GM18858 (cell line): ENCODE data around the gene PTPRU.

Source experiments
- ATAC-seq: cut with Tn5 transposase; IDR thresholded peaks from one replicate; pipeline ENCODE4 v1.9.1; 2021; ENCODE audit not compliant: unreplicated experiment

The PTPRU gene

GRCh38 chr1:29235955-29236711, at the start of gene PTPRU:
PTPRU (plus strand) TSS chr1:29236522; CDS start chr1:29236645, 123 bp downstream.
- ATAC-seq, result no peak

DNA sequence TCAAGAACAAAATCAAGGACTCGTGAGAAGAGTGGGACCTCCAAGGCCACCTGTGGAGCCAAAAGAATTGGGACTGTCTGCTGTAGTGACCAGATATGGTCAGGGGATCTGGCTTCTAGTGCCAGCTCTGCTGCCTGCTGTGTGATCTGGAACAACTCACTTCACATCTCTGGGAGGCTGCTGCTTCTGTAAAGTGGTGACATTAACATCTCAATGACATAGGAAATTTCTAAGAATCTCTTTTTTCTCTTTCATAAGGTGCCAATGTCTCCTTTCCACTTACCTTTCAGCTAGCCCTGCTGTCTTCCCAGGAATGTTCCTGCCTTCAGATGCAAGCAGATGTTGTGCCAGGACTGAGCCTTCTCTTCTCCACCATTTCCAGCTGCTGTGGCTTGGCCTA, 49.6 kb upstream of the PTPRU start:
- no peak for ATAC-seq

- ATAC-seq, result no peak
Observed at GRCh38 chr1:29190718-29191117, 45.6 kb upstream of the PTPRU start.

- no peak for ATAC-seq
Observed at GRCh38 chr1:29193879-29194455, 42.4 kb upstream of the PTPRU start.

DNA sequence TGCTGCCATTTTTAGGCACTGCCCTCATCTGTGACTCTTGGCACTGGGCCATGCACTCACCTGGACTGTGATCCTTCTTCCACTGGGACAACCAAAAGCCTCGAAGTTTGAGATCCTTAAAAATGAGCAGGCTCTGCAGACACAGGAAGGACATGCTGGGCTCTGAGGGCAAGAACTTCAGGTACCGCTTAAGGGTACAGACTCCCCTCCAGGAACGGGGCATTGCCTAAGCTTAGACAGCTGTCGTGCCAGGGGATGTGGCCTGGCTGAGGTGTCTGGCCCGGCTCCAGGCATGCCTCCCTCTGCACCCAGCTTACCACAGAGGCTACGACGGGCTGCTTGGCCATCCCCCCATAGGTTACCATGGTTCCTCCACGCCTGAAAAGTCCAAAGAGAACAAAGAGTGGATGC, 40.4 kb upstream of the PTPRU start:
- ATAC-seq, result no peak

DNA sequence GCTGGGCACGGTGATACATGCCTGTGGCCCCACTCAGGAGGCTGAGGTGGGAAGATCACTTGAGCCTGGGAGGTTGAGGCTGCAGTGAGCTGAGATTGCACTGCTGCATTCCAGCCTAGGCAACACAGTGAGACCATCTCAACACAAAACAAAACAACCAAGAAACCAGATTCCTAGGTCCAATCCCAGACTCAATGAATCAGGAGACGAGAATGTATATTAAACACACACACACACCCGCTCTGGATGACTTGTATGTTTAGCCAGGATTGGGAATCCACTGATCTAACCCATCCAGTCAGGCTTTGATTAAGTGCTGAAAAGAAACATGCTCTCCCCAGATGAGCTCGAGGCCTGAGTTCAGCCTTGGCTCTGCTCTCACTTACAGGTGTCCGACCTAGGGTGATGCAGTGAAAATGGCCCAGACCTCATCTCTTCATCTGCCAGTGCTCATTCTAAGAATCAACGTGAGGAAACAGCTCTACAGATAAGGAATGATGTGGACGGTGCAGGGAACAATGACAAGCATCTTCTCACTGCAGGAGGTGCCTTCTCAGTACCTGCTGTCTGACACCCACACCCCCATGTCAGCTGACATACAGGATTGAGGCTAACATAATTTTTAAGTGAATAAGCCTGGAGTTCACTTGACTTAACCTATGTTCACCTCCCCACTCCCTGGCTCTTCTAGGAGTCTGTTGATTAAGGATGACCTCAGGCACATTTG, 39.3 kb upstream of the PTPRU start:
- ATAC-seq, result no peak

- ATAC-seq, result no peak
Observed at GRCh38 chr1:29197590-29197924, 38.8 kb upstream of the PTPRU start.

DNA sequence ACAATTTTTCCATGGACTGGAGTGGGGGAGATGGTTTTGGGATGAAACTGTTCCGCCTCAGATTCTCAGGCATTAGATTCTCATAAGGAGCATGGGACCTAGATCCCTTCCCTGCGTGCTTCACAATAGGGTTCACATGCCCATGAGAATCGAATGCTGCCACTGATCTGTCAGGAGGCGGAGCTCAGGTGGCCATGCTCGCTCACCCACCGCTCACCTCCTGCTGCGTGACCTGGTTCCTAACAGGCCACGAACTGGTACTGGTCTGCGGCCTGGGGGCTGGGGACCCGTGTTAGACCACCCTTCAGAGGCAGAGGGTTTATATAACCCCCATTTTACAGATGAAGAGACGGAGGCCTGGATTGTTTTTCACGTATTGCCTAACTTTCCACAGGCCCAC, 38.3 kb upstream of the PTPRU start:
- no peak for ATAC-seq

DNA sequence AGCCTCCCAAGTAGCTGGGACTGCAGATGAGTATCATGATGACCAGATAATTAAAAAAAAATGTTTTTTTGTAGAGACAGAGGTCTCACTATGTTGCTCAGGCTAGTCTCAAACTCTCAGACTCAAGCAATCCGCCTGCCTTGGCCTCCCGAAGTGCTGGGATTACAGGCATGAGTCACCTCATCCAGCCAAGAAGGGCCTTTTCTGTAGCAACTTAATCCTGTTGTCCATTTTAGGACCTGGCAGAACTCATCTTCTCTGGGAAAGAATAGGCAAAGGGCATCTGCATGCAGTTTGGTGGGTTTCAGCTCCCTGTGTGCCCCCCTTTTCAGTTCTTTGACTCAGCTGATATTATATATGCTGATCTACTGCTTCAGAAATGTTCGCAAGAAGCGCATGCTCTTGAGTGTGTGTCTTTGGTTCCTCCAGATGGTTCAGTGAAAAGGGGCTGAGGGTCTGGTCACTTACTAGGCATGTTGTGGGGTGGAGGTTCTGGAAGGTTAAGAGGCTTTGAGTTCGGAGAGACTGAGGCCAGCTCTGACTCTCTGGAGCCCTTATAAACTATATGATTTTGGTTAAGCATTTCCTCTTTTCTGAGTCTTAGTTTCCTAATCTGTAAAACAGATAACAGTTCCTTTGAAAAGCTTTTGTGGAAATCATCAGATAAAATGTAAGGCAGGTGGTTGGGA, 35.3 kb upstream of the PTPRU start:
- no peak for ATAC-seq

DNA sequence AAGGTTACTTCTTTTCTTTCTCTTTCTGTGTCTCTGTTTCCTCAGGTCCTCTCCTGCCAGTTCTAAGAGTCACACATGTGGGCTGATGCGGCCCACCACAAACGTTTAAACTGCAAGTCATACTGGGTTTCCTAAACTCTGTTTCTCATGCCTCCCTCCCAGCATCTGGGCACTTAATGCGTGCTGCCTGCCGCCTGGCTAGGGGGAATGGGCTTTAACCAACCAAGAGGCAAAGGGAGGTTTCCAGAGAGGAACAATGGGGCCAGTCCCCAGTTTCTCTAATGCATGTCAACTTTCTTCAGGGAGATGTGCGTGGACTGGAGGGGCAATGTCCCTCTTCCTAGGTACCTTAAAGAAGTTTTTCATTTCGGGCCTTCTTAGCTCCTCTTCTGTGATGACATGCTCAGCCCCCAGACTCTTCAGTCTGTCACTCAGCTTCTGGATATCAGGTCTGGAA, 34.7 kb upstream of the PTPRU start:
- no peak for ATAC-seq

DNA sequence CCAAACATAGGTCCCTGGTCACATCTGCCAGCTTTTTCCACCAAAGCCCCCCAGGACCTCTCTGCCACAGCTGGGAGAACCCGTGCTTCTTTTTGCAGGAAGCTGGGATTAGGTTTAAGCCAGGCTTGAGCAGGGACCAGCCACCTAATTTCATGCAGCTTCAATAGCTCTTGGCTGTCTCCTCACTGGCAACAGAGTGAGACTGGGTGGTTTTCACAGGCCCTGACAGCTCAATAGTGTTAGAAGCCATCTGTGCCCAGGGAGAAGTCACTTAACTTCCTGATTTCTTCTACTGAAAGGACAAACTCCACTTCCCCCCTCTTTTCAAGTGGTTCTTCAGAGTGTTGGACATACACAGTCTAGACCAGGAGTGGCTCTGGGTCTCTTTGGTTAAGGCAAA, 34.3 kb upstream of the PTPRU start:
- no peak for ATAC-seq

GRCh38 chr1:29202584-29203340, 33.6 kb upstream of the PTPRU start:
- no peak for ATAC-seq

DNA sequence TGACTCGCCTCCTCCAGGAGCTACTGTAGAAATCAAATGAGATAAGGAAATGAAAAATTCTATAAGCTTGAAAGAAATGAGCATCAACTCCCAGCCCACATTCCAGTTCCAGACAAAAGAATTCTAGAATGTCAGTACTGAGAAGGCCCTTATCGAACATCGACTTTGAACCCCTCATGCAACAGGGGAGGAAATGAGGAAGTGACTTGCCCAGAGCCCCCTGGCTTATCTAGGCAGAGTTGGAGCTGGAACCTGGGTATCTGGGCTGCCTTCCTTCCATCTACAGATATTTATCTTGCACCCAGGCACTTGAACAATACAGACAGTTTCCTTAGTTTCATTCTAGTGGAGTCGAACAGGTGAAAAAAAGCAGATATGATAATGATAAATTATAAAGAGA, 27.9 kb upstream of the PTPRU start:
- no peak for ATAC-seq

DNA sequence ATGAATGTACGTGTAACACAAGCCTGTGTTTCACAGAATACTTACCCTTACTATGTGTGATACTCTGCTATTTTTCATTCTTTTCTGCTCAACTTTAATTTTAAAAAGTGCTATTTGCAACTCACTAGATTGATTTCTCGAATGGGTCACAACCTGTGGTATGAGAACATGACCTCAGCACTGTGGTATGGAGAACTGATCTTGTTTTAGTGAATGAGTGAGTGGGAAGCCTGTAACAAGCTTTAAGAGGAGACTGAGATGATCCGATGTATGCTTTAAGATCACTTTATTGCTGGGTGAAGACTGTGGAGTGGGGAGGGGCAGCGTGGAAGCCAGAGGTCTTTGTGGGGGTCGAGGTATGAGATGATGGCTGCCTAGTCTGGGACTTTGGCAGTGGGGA, 27.1 kb upstream of the PTPRU start:
- no peak for ATAC-seq

DNA sequence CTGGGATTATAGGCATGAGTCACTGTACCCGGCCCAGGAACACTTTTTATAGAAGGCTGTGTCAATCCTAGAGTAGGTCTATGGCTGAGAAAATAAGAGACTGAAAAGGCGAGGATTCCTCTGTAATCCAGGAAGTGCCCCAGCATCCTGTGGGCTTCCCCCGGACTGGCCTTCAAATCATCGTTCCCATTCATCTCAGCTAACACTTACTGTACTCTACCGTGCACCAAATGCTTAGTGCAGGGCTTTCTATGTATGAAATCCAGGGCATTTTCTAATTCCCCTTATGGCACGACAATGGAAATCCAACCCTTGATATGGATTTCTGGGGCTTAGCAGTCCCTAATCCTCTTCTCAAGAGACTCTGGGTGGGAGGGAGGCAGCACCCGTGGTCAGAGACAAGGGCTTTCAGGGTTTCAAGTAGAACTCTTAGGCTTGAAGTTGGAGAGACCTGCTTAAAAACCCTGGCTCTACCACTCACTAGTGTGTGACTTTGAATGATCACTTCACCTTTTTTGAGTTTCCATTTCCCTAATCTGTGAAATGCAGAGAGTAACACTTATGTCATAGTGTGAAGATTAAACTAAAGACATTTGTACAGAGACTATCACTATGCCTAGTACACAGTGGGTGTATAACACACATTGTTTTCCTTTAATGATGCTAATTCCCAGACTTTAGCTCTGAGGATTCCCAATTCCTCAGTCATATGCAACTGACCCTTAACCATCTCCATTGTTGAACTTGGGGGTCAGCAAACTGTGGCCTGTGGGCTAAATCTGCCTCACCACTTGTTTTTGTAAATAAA, 25.8 kb upstream of the PTPRU start:
- ATAC-seq, result peak; percentile 44

DNA sequence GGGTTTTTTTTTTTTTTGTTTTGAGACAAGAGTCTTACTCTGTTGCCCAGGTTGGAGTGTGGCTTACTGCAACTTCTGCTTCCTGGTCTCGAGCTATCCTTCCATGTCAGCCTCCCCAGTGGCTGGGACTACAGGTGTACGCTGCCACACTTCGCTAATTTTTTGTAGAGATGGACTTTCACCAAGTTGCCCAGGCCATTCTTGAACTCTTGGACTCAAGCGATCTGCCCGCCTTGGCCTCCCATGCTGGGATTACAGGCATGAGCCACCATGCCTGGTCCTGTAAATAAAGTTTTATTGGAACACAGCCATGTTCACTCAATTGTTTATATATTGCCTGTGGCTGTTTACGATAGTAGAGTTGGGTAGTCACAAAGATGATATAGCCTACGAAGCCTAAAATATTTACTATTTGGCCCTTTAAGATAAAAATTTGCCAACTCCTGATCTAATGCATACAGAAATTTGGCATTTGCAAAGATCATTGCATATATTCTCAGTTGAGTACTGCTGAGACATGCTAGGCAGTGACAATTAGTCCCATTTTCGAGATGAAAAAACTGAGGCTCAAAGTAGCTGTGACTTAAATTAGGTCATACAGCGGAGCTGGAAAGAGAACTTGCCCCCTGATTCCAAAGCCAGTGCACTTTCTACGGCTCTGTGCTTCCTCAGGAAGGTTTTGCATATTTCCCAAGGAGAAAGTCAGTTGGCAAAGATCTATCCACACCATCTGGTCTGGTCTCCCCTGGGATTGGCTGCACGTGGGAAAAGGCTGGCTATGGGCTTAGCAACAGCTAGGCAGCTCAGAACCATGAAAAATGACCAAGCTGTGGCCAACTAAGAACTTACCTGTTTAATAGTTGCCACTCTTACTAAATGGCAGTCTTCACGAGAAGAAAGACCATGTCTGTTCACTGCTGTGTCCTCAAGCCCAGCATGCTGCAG, 25.0 kb upstream of the PTPRU start:
- no peak for ATAC-seq

DNA sequence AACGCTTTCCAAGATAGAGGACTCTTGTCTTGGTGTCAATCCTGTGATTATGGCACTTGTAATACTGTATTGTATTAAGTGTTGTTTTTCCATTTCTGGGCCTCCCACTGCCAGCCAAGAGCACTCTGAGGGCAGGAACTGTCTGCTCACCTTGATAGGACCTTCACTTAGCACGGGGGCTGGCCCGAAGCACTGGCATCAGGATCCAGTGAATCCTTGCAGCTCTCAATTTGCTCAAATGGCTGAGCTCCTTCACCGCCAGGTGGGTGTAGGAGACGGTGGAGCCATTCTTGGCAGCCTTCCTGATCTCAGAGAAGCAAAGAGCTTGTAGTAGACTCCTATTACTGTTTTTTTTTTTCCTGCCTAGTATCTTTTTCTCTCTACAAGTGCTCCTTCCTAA, 23.3 kb upstream of the PTPRU start:
- ATAC-seq, result no peak

DNA sequence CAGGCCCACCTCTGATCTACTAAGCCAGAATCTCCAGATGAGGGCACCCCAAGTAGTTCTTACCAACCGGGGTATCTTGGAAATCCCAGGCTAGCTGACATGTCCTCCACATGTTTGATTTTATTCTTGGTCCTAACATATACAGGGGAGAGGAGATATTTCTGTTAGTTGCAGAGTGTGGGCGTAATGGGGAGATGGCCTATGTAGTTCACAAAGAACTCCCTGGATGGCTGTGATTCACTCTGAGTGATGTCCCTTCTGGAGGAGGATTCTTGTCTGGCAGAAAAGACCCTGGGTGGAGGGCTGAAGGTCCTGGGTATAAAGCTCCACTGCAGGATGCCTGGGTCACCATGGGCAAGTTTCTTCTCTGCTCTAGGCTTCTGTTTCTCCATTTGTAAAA, 18.7 kb upstream of the PTPRU start:
- no peak for ATAC-seq

DNA sequence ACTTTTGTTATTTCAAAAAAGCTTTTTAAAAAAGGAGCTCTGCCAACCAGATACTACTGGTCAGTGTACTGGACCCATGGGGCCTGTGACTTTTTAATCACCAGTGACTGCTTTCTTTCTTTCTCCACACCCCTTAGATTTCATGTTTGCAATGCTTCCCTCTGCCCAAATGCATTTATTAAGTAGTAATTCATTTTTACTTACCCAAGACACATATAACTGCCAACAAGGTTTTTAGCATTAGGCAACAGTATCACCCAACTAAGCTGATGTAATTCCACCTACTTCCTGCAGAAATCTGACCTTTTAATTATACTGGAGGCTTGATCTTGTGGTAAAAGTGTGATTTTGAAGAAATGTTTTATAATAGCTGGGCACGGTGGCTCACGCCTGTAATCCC, 18.1 kb upstream of the PTPRU start:
- ATAC-seq, result no peak
